AG04449 (cell line): ENCODE measurements around the gene GALNT2.

ENCODE experiments used
- CTCF ChIA-PET: fragments of 350-600 bp; formaldehyde crosslinking; extraction: SDS; loops from one replicate; lab custom pipeline; 2021; ENCODE audit warnings: antibody characterized with exemption; lab: Yijun Ruan, JAX
- POLR2A ChIA-PET: fragments of 400-600, 350-600 bp; formaldehyde crosslinking; extraction: SDS; loops from one replicate; lab custom pipeline; 2020; ENCODE audit warnings: antibody characterized with exemption, inconsistent platforms; lab: Yijun Ruan, JAX
- DNase-seq: peaks from one replicate; pipeline ENCODE4 v3.0.0-alpha.2; 2010; ENCODE audit warnings: low read depth, low spot score
- H3K4me3 ChIP-seq: 2 replicates; pipeline ENCODE4 v1.5.1; 2011; ENCODE audit warnings: low read depth, mild to moderate bottlenecking, control low read depth, low read length
- TF ChIP-seq, protein P1 (sequence below): IDR thresholded peaks from one replicate; pipeline ENCODE4 v1.5.1; 2011; ENCODE audit warnings: mild to moderate bottlenecking, moderate library complexity, low read length, control low read depth, inconsistent platforms; ENCODE audit not compliant: insufficient read depth; ENCODE audit errors: missing control alignments

GALNT2 gene

GRCh38 chr1:230226007-230226800, 159.2 kb downstream of the GALNT2 start:
- POLR2A ChIA-PET = no interaction called here
- TF ChIP-seq, protein P1, sequence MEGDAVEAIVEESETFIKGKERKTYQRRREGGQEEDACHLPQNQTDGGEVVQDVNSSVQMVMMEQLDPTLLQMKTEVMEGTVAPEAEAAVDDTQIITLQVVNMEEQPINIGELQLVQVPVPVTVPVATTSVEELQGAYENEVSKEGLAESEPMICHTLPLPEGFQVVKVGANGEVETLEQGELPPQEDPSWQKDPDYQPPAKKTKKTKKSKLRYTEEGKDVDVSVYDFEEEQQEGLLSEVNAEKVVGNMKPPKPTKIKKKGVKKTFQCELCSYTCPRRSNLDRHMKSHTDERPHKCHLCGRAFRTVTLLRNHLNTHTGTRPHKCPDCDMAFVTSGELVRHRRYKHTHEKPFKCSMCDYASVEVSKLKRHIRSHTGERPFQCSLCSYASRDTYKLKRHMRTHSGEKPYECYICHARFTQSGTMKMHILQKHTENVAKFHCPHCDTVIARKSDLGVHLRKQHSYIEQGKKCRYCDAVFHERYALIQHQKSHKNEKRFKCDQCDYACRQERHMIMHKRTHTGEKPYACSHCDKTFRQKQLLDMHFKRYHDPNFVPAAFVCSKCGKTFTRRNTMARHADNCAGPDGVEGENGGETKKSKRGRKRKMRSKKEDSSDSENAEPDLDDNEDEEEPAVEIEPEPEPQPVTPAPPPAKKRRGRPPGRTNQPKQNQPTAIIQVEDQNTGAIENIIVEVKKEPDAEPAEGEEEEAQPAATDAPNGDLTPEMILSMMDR = no peak
- no peak for DNase-seq
- no peak overlapping the region for H3K4me3 ChIP-seq
- CTCF ChIA-PET = interaction anchor here (1.2 kb wide), 1 partner anchor 9 kb away, joined by 3 read pairs; no protein-coding TSS in a partner anchor

DNA sequence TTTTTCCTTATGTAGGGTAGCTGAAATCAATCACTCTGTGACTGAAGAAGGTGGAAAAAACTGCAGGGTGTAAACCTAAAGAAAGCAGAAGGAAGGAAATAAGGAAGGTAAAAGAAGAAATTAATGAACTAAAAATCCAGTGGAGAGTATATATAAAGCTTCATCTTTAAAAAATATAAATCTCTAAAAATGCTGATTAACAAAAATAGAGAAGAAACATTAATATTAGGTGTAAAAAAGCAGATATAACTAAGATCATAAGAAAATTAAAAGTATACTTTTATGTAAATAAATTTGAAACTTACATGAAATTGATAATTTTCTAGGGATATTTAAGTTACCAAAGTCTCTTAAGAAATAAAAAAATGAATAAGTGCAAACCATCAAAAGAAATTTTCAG, 159.8 kb downstream of the GALNT2 start:
- no peak for DNase-seq
- ChIA-PET POLR2A (no interaction called here), CTCF (interaction anchor here (1.2 kb wide), 1 partner anchor 9 kb away, joined by 3 read pairs; no protein-coding TSS in a partner anchor)
- TF ChIP-seq, protein P1 = no peak
- H3K4me3 ChIP-seq = no peak overlapping the region

- TF ChIP-seq, protein P1 = no peak
- H3K4me3 ChIP-seq = no peak overlapping the region
- DNase-seq = no peak
- POLR2A ChIA-PET = no interaction called here
- CTCF ChIA-PET = interaction anchor here (1.1 kb wide), 1 partner anchor 157 kb away, joined by 3 read pairs; no protein-coding TSS in a partner anchor
These were observed 161.3 kb downstream of the GALNT2 start for GRCh38 chr1:230228236-230228897.

GRCh38 chr1:230230273-230230672, 163.2 kb downstream of the GALNT2 start:
- TF ChIP-seq, protein P1 = no peak
- DNase-seq = no peak
- H3K4me3 ChIP-seq = no peak overlapping the region
- POLR2A ChIA-PET = no interaction called here
- CTCF ChIA-PET = no interaction called here

- POLR2A ChIA-PET = no interaction called here
- DNase-seq = no peak
- CTCF ChIA-PET = interaction anchor here (1.0 to 1.3 kb wide), 2 partner anchors 10 to 518 kb away, joined by 3 read pairs; no protein-coding TSS in a partner anchor
- TF ChIP-seq, protein P1 = no peak
- H3K4me3 ChIP-seq = no peak overlapping the region
These were observed 164.1 kb downstream of the GALNT2 start for GRCh38 chr1:230230948-230231773.
